ENCODE data around the gene CDON. TPM values are rescaled to one million over a fixed set of nuclear protein-coding genes. Genes with fewer than 3 reads are reported as not detected.

The CDON gene
- polyA plus RNA-seq, 1 of the 3 experiments (the other 2 are of a cell fraction): 3.7 TPM

DNA sequence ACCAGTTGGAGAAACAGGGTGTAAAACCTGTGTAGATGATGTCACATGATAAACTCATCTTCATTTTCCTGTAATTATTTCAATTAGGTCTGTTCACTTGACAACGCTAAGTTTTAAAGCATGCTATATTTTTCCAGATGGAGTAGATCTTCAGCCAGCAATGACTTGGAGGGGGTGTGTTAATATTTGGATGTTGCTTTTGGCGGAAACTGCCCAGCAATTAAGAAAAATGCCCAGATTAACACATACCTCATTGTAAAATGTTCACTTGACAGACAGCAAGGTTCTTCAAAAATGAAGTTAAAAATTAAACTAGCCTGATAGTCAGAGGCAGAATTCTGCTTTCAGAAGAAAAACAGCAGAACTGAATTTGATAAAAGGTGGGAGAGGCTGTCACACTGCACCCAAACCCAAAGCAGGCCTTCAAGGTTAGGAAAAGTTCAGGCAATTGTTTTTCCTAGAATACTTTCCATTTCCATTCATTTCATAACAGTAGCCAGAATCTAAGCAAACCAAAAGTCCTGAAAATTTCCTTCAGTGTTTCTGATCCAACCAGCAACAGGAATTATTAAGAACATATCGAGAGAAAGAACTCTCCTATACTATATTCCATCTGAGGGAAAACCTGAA, 83.8 kb downstream of the CDON start:
- Histone ChIP-seq H3K79me2 (ENCODE audit: insufficient read depth) (no peaks in the 10 kb centered on the region), H3K27ac (ENCODE audit: low read depth in 2 of 2, low read length in 1 of 2) (no peak overlapping the region), H2AFZ (ENCODE audit: low read depth) (no peak overlapping the region), H3K4me2 (no peak overlapping the region), H3K9ac (no peak overlapping the region), H3K36me3 (replicated peaks in 1 of 2; ENCODE audit: control insufficient read depth in 1 of 2, insufficient read depth in 2 of 2, low read length in 1 of 2) (peaks cover 0 to 31% of the 10 kb centered on the region in 2 experiments), H3F3A (replicated peaks; ENCODE audit: insufficient read depth) (no peaks in the 10 kb centered on the region), H3K4me1 (ENCODE audit: control insufficient read depth in 1 of 2, insufficient read depth in 2 of 2, low read depth in 1 of 2, low read length in 1 of 2) (no peaks in the 10 kb centered on the region; a peak in 1 of 4 replicates), H4K20me1 (ENCODE audit: insufficient read depth) (no peaks in the 10 kb centered on the region), H3K4me3 (ENCODE audit: low read depth in 2 of 2, low read length in 1 of 2) (no peak overlapping the region), H3K9me2 (no peaks in the 10 kb centered on the region), H3K27me3 (ENCODE audit: insufficient read depth) (no peaks in the 10 kb centered on the region), H3K9me3 (no peaks in the 10 kb centered on the region)
- no peak for TF ChIP-seq RXRA (IDR thresholded peaks at IDR 0.05; ENCODE audit: borderline replicate concordance, low read depth)
- TF ChIP-seq, protein P1, sequence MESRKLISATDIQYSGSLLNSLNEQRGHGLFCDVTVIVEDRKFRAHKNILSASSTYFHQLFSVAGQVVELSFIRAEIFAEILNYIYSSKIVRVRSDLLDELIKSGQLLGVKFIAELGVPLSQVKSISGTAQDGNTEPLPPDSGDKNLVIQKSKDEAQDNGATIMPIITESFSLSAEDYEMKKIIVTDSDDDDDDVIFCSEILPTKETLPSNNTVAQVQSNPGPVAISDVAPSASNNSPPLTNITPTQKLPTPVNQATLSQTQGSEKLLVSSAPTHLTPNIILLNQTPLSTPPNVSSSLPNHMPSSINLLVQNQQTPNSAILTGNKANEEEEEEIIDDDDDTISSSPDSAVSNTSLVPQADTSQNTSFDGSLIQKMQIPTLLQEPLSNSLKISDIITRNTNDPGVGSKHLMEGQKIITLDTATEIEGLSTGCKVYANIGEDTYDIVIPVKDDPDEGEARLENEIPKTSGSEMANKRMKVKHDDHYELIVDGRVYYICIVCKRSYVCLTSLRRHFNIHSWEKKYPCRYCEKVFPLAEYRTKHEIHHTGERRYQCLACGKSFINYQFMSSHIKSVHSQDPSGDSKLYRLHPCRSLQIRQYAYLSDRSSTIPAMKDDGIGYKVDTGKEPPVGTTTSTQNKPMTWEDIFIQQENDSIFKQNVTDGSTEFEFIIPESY (IDR thresholded peaks at IDR 0.05; ENCODE audit: borderline replicate concordance, low read depth): no peak
- TF ChIP-seq FOSL2 (IDR thresholded peaks at IDR 0.05; ENCODE audit: borderline replicate concordance, low read depth): no peak
- no peak for TF ChIP-seq GATA2 (CRISPR knock-in tag; IDR thresholded peaks at IDR 0.05)
- POLR2A ChIA-PET: no interaction called here
- CTCF ChIA-PET: no interaction called here
- 93% methylated on average over 3 of the region's 3 CpGs for WGBS (ENCODE audit: low lambda C conversion rate)
- no peak for DNase-seq

DNA sequence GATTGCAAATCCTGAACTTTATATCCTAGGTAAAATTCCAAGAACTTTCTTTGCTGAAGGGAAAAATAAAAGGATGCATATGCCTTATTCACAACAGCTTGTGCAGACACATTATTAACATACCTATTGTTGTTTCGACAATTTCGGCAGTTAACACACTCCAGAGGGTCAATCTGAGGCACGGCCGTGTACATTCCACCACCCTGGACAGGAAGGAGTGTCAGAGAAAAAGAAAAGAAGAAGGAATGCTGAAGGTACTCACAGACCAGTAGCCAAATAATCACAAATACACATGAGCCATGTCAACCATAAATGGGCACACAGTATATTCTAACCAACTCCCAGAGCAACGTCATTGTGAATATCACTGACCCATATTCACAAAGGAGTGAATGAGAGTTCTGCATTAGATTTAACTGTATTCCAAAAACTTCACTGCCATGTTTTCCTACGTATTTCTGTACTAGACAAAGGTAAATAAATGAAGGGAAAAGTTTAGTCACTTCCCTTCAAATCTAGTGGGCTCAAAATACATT, 84.4 kb downstream of the CDON start:
- H3K9me3 ChIP-seq: no peaks in the 10 kb centered on the region
- no peak overlapping the region for H3K27ac ChIP-seq (ENCODE audit: low read depth in 2 of 2, low read length in 1 of 2)
- 81% methylated on average over 6 of the region's 6 CpGs for WGBS (ENCODE audit: low lambda C conversion rate)
- H4K20me1 ChIP-seq (ENCODE audit: insufficient read depth): no peaks in the 10 kb centered on the region
- no peaks in the 10 kb centered on the region for H3F3A ChIP-seq (replicated peaks; ENCODE audit: insufficient read depth)
- H2AFZ ChIP-seq (ENCODE audit: low read depth): no peak overlapping the region
- H3K79me2 ChIP-seq (ENCODE audit: insufficient read depth): no peaks in the 10 kb centered on the region
- no peaks in the 10 kb centered on the region for H3K9me2 ChIP-seq
- no peak overlapping the region for H3K4me2 ChIP-seq
- peaks cover 0 to 26% of the 10 kb centered on the region in 2 experiments for H3K36me3 ChIP-seq (replicated peaks in 1 of 2; ENCODE audit: control insufficient read depth in 1 of 2, insufficient read depth in 2 of 2, low read length in 1 of 2)
- POLR2A ChIA-PET: no interaction called here
- no peak overlapping the region for H3K4me3 ChIP-seq (ENCODE audit: low read depth in 2 of 2, low read length in 1 of 2)
- CTCF ChIA-PET: no interaction called here
- no peak for DNase-seq
- no peaks in the 10 kb centered on the region for H3K27me3 ChIP-seq (ENCODE audit: insufficient read depth)
- no peaks in the 10 kb centered on the region; a peak in 1 of 4 replicates for H3K4me1 ChIP-seq (ENCODE audit: control insufficient read depth in 1 of 2, insufficient read depth in 2 of 2, low read depth in 1 of 2, low read length in 1 of 2)
- H3K9ac ChIP-seq: no peak overlapping the region
- no peak for TF ChIP-seq MXI1 (IDR thresholded peaks at IDR 0.05; ENCODE audit: low read depth, low read length)
- no peak for TF ChIP-seq ELF1 (IDR thresholded peaks at IDR 0.05)
- TF ChIP-seq SIN3A (IDR thresholded peaks at IDR 0.05; ENCODE audit: borderline replicate concordance, low read depth, low read length): no peak
- TF ChIP-seq RXRA (IDR thresholded peaks at IDR 0.05; ENCODE audit: borderline replicate concordance, low read depth): no peak
- no peak for TF ChIP-seq GABPA (IDR thresholded peaks at IDR 0.05; ENCODE audit: low read depth)
- TF ChIP-seq EP300 (IDR thresholded peaks at IDR 0.05; ENCODE audit: borderline replicate concordance in 1 of 2, low read depth in 1 of 2, low read length in 1 of 2): no peak
- TF ChIP-seq, protein P2, sequence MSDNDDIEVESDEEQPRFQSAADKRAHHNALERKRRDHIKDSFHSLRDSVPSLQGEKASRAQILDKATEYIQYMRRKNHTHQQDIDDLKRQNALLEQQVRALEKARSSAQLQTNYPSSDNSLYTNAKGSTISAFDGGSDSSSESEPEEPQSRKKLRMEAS (IDR thresholded peaks at IDR 0.05; ENCODE audit: low read depth): no peak
- no peak for TF ChIP-seq TEAD4 (IDR thresholded peaks at IDR 0.05; ENCODE audit: borderline replicate concordance, insufficient read depth)
- TF ChIP-seq, protein P3, sequence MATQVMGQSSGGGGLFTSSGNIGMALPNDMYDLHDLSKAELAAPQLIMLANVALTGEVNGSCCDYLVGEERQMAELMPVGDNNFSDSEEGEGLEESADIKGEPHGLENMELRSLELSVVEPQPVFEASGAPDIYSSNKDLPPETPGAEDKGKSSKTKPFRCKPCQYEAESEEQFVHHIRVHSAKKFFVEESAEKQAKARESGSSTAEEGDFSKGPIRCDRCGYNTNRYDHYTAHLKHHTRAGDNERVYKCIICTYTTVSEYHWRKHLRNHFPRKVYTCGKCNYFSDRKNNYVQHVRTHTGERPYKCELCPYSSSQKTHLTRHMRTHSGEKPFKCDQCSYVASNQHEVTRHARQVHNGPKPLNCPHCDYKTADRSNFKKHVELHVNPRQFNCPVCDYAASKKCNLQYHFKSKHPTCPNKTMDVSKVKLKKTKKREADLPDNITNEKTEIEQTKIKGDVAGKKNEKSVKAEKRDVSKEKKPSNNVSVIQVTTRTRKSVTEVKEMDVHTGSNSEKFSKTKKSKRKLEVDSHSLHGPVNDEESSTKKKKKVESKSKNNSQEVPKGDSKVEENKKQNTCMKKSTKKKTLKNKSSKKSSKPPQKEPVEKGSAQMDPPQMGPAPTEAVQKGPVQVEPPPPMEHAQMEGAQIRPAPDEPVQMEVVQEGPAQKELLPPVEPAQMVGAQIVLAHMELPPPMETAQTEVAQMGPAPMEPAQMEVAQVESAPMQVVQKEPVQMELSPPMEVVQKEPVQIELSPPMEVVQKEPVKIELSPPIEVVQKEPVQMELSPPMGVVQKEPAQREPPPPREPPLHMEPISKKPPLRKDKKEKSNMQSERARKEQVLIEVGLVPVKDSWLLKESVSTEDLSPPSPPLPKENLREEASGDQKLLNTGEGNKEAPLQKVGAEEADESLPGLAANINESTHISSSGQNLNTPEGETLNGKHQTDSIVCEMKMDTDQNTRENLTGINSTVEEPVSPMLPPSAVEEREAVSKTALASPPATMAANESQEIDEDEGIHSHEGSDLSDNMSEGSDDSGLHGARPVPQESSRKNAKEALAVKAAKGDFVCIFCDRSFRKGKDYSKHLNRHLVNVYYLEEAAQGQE (IDR thresholded peaks at IDR 0.05; ENCODE audit: low read depth, low read length): no peak
- TF ChIP-seq, protein P1 (IDR thresholded peaks at IDR 0.05; ENCODE audit: borderline replicate concordance, low read depth): no peak
- TF ChIP-seq, protein P4, sequence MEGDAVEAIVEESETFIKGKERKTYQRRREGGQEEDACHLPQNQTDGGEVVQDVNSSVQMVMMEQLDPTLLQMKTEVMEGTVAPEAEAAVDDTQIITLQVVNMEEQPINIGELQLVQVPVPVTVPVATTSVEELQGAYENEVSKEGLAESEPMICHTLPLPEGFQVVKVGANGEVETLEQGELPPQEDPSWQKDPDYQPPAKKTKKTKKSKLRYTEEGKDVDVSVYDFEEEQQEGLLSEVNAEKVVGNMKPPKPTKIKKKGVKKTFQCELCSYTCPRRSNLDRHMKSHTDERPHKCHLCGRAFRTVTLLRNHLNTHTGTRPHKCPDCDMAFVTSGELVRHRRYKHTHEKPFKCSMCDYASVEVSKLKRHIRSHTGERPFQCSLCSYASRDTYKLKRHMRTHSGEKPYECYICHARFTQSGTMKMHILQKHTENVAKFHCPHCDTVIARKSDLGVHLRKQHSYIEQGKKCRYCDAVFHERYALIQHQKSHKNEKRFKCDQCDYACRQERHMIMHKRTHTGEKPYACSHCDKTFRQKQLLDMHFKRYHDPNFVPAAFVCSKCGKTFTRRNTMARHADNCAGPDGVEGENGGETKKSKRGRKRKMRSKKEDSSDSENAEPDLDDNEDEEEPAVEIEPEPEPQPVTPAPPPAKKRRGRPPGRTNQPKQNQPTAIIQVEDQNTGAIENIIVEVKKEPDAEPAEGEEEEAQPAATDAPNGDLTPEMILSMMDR (IDR thresholded peaks at IDR 0.05): no peak
- no peak for TF ChIP-seq RFX5 (IDR thresholded peaks at IDR 0.05; ENCODE audit: low read length)
- no peak for TF ChIP-seq RAD21 (IDR thresholded peaks at IDR 0.05; ENCODE audit: low read length)
- TF ChIP-seq SMC3 (IDR thresholded peaks at IDR 0.05; ENCODE audit: low read depth, low read length): no peak
- TF ChIP-seq FOXM1 (IDR thresholded peaks at IDR 0.05; ENCODE audit: low read depth): no peak
